WTC11 (cell line): ENCODE measurements around the gene AGBL4. TPM values are rescaled to one million over a fixed set of nuclear protein-coding genes. Genes with fewer than 3 reads are reported as not detected.

Experiments
- ATAC-seq: fragments of 200-7000 bp; cut with Tn5 transposase; 2 replicates; pipeline ENCODE4 v1.10.0; 2021; ENCODE audit warnings: mild to moderate bottlenecking, moderate library complexity
- CTCF ChIA-PET: fragments of 300-600 bp; sonication (Branson Sonifier 250); formaldehyde crosslinking; loops from one replicate; lab custom pipeline; 2021; ENCODE audit warnings: antibody characterized with exemption; lab: Charles Lee
- POLR2A ChIA-PET: fragments of 350-600 bp; sonication (Branson Sonifier 250); formaldehyde crosslinking; loops from one replicate; lab custom pipeline; 2021; ENCODE audit warnings: antibody characterized with exemption; lab: Charles Lee
- DNase-seq: peaks from one replicate; pipeline ENCODE4 v3.0.0; 2021; ENCODE audit warnings: low spot score
- H3K27ac Mint-ChIP-seq: 2 replicates; pipeline ENCODE4 v1.8.0; 2021; ENCODE audit warnings: mixed read lengths
- H3K27me3 Mint-ChIP-seq: 2 replicates; pipeline ENCODE4 v1.8.0; 2021; ENCODE audit warnings: low read depth, mild to moderate bottlenecking, moderate library complexity, mixed read lengths
- H3K36me3 Mint-ChIP-seq: 2 replicates; pipeline ENCODE4 v1.8.0; 2021; ENCODE audit warnings: mixed read lengths
- H3K4me1 Mint-ChIP-seq: 2 replicates; pipeline ENCODE4 v1.8.0; 2022; ENCODE audit warnings: mixed read lengths
- H3K4me3 Mint-ChIP-seq: 2 replicates; pipeline ENCODE4 v1.8.0; 2021; ENCODE audit warnings: mild to moderate bottlenecking, moderate library complexity, mixed read lengths
- H3K9me3 Mint-ChIP-seq: 2 replicates; pipeline ENCODE4 v1.8.0; 2021; ENCODE audit warnings: mixed read lengths
- ELF4 ChIP-seq: sonication (generic); formaldehyde crosslinking; IDR thresholded peaks from 2 replicates; pipeline ENCODE4 v1.8.1; 2022; ENCODE audit warnings: low read depth, mild to moderate bottlenecking, moderate library complexity, missing genetic modification reagents
- ETV6 ChIP-seq: sonication (generic); formaldehyde crosslinking; IDR thresholded peaks from 2 replicates; pipeline ENCODE4 v1.8.1; 2022; ENCODE audit warnings: mild to moderate bottlenecking, missing genetic modification reagents
- FOXJ3 ChIP-seq: sonication (generic); formaldehyde crosslinking; IDR thresholded peaks from 2 replicates; pipeline ENCODE4 v1.9.0; 2021; ENCODE audit warnings: missing genetic modification reagents, mild to moderate bottlenecking, borderline replicate concordance
- FOXK1 ChIP-seq: sonication (generic); formaldehyde crosslinking; IDR thresholded peaks from 2 replicates; pipeline ENCODE4 v1.8.0; 2022; ENCODE audit warnings: mild to moderate bottlenecking, moderate library complexity, missing genetic modification reagents
- GTF2I ChIP-seq: fragments of 250-450 bp; sonication (Bioruptor Pico); conservative IDR thresholded peaks from 2 replicates; pipeline ENCODE4 v1.4.0; 2021; ENCODE audit warnings: mild to moderate bottlenecking
- IRF1 ChIP-seq: sonication (generic); formaldehyde crosslinking; IDR thresholded peaks from 2 replicates; pipeline ENCODE4 v1.8.0; 2023; ENCODE audit warnings: missing genetic modification reagents
- NFATC4 ChIP-seq: fragments of 250-450 bp; sonication (Bioruptor Pico); IDR thresholded peaks from 2 replicates; pipeline ENCODE4 v1.9.0; 2021; ENCODE audit warnings: mild to moderate bottlenecking
- NFE2L1 ChIP-seq: sonication (generic); formaldehyde crosslinking; IDR thresholded peaks from 2 replicates; pipeline ENCODE4 v1.8.1; 2023; ENCODE audit warnings: missing genetic modification reagents
- NR1H2 ChIP-seq: sonication (generic); formaldehyde crosslinking; IDR thresholded peaks from 2 replicates; pipeline ENCODE4 v1.9.0; 2021; ENCODE audit warnings: mild to moderate bottlenecking, moderate library complexity, missing genetic modification reagents
- NR2C2 ChIP-seq: sonication (generic); formaldehyde crosslinking; IDR thresholded peaks from 2 replicates; pipeline ENCODE4 v1.8.0; 2022; ENCODE audit warnings: mild to moderate bottlenecking, missing genetic modification reagents
- OVOL2 ChIP-seq: fragments of 250-450 bp; sonication (Bioruptor Pico); IDR thresholded peaks from 2 replicates; pipeline ENCODE4 v1.9.0; 2021; ENCODE audit warnings: mild to moderate bottlenecking, borderline replicate concordance
- PRRX2 ChIP-seq: fragments of 250-450 bp; sonication (Bioruptor Pico); IDR thresholded peaks from 2 replicates; pipeline ENCODE4 v1.8.0; 2021; ENCODE audit warnings: mild to moderate bottlenecking
- USF2 ChIP-seq: sonication (generic); formaldehyde crosslinking; IDR thresholded peaks from 2 replicates; pipeline ENCODE4 v1.8.1; 2023; ENCODE audit warnings: mild to moderate bottlenecking, missing genetic modification reagents, moderate library complexity
- ZNF219 ChIP-seq: sonication (generic); formaldehyde crosslinking; IDR thresholded peaks from 2 replicates; pipeline ENCODE4 v1.8.0; 2023; ENCODE audit warnings: missing genetic modification reagents, mild to moderate bottlenecking, borderline replicate concordance
- total RNA-seq: library from RNA; stranded (reverse); gene quantifications from 3 replicates; pipeline ENCODE4 v1.2.3, GENCODE V29; 2021
- TF ChIP-seq, protein P1 (sequence below): sonication (generic); formaldehyde crosslinking; IDR thresholded peaks from 2 replicates; pipeline ENCODE4 v1.8.0; 2022; ENCODE audit warnings: missing genetic modification reagents
- TF ChIP-seq, protein P2 (sequence below): sonication (generic); formaldehyde crosslinking; IDR thresholded peaks from 2 replicates; pipeline ENCODE4 v1.8.1; 2022; ENCODE audit warnings: low read depth, mild to moderate bottlenecking, moderate library complexity, missing genetic modification reagents, borderline replicate concordance
- TF ChIP-seq, protein P3 (sequence below): sonication (generic); formaldehyde crosslinking; IDR thresholded peaks from 2 replicates; pipeline ENCODE4 v1.8.0; 2022; ENCODE audit warnings: mild to moderate bottlenecking, missing genetic modification reagents
- TF ChIP-seq, protein P4 (sequence below): sonication (generic); formaldehyde crosslinking; IDR thresholded peaks from 2 replicates; pipeline ENCODE4 v1.8.0; 2022; ENCODE audit warnings: mild to moderate bottlenecking, missing genetic modification reagents
- TF ChIP-seq, protein P5 (sequence below): fragments of 250-450 bp; sonication (Bioruptor Pico); IDR thresholded peaks from 2 replicates; pipeline ENCODE4 v1.9.0; 2021; ENCODE audit warnings: mild to moderate bottlenecking
- TF ChIP-seq, protein P6 (sequence below): fragments of 250-450 bp; sonication (Bioruptor Pico); IDR thresholded peaks from 2 replicates; pipeline ENCODE4 v1.9.0; 2021; ENCODE audit warnings: moderate library complexity, mild to moderate bottlenecking, inconsistent platforms, borderline replicate concordance
- TF ChIP-seq, protein P7 (sequence below): fragments of 250-450 bp; sonication (Bioruptor Pico); IDR thresholded peaks from 2 replicates; pipeline ENCODE4 v1.9.0; 2021; ENCODE audit warnings: mild to moderate bottlenecking

The AGBL4 gene
- total RNA-seq, 1 experiment from 2014 or later: 0.87 TPM

GRCh38 chr1:48758976-48759375 lies 1264.8 kb downstream of the AGBL4 start (continued):
- TF ChIP-seq, protein P1, sequence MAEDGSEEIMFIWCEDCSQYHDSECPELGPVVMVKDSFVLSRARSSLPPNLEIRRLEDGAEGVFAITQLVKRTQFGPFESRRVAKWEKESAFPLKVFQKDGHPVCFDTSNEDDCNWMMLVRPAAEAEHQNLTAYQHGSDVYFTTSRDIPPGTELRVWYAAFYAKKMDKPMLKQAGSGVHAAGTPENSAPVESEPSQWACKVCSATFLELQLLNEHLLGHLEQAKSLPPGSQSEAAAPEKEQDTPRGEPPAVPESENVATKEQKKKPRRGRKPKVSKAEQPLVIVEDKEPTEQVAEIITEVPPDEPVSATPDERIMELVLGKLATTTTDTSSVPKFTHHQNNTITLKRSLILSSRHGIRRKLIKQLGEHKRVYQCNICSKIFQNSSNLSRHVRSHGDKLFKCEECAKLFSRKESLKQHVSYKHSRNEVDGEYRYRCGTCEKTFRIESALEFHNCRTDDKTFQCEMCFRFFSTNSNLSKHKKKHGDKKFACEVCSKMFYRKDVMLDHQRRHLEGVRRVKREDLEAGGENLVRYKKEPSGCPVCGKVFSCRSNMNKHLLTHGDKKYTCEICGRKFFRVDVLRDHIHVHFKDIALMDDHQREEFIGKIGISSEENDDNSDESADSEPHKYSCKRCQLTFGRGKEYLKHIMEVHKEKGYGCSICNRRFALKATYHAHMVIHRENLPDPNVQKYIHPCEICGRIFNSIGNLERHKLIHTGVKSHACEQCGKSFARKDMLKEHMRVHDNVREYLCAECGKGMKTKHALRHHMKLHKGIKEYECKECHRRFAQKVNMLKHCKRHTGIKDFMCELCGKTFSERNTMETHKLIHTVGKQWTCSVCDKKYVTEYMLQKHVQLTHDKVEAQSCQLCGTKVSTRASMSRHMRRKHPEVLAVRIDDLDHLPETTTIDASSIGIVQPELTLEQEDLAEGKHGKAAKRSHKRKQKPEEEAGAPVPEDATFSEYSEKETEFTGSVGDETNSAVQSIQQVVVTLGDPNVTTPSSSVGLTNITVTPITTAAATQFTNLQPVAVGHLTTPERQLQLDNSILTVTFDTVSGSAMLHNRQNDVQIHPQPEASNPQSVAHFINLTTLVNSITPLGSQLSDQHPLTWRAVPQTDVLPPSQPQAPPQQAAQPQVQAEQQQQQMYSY (CRISPR knock-in tag): no peak
- TF ChIP-seq, protein P2, sequence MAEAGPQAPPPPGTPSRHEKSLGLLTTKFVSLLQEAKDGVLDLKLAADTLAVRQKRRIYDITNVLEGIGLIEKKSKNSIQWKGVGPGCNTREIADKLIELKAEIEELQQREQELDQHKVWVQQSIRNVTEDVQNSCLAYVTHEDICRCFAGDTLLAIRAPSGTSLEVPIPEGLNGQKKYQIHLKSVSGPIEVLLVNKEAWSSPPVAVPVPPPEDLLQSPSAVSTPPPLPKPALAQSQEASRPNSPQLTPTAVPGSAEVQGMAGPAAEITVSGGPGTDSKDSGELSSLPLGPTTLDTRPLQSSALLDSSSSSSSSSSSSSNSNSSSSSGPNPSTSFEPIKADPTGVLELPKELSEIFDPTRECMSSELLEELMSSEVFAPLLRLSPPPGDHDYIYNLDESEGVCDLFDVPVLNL (CRISPR knock-in tag): no peak
- TF ChIP-seq NFE2L1 (CRISPR knock-in tag): no peak
- no peak for TF ChIP-seq NR2C2 (CRISPR knock-in tag)
- TF ChIP-seq USF2 (CRISPR knock-in tag): no peak
- TF ChIP-seq FOXJ3 (CRISPR knock-in tag): no peak
- TF ChIP-seq, protein P3, sequence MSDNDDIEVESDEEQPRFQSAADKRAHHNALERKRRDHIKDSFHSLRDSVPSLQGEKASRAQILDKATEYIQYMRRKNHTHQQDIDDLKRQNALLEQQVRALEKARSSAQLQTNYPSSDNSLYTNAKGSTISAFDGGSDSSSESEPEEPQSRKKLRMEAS (CRISPR knock-in tag): no peak
- TF ChIP-seq, protein P4, sequence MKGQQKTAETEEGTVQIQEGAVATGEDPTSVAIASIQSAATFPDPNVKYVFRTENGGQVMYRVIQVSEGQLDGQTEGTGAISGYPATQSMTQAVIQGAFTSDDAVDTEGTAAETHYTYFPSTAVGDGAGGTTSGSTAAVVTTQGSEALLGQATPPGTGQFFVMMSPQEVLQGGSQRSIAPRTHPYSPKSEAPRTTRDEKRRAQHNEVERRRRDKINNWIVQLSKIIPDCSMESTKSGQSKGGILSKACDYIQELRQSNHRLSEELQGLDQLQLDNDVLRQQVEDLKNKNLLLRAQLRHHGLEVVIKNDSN (CRISPR knock-in tag): no peak

DNA sequence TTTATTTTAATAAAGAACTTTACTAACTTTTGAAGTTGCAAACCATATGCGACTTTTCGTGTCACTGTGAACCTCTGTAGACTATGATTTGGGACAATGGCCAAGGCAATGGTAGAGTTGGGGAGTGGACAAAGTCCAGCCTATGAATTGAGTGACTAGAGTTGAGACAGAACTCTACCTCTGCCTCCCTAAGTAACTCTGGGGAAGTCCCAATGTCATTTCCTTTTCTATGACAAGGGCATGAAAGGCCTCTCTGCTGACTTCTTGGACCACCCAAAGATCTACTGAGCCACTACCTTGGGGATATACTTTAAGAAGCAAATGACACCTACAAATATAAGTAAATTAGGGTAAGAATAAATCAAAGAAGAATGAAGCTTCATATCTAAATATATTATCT lies 1266.4 kb downstream of the AGBL4 start:
- Mint-ChIP-seq H3K4me1 (peaks cover 15% of the 10 kb centered on the region), H3K36me3 (peaks cover 44% of the 10 kb centered on the region), H3K27ac (no peak overlapping the region), H3K9me3 (no peaks in the 10 kb centered on the region), H3K27me3 (no peaks in the 10 kb centered on the region), H3K4me3 (no peak overlapping the region)
- DNase-seq: no peak
- CTCF ChIA-PET: interaction anchor here (1.0 kb wide), 1 partner anchor 184 kb away, joined by 3 read pairs; no protein-coding TSS in a partner anchor
- POLR2A ChIA-PET: no interaction called here
- no peak for ATAC-seq
- TF ChIP-seq PRRX2: no peak
- TF ChIP-seq ZNF219 (CRISPR knock-in tag): no peak
- no peak for TF ChIP-seq ETV6 (CRISPR knock-in tag)
- TF ChIP-seq, protein P5, sequence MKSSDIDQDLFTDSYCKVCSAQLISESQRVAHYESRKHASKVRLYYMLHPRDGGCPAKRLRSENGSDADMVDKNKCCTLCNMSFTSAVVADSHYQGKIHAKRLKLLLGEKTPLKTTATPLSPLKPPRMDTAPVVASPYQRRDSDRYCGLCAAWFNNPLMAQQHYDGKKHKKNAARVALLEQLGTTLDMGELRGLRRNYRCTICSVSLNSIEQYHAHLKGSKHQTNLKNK (CRISPR knock-in tag): no peak
- TF ChIP-seq OVOL2: no peak
- no peak for TF ChIP-seq FOXK1 (CRISPR knock-in tag)
- TF ChIP-seq, protein P6, sequence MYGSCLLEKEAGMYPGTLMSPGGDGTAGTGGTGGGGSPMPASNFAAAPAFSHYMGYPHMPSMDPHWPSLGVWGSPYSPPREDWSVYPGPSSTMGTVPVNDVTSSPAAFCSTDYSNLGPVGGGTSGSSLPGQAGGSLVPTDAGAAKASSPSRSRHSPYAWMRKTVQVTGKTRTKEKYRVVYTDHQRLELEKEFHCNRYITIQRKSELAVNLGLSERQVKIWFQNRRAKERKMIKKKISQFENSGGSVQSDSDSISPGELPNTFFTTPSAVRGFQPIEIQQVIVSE (CRISPR knock-in tag): no peak
- TF ChIP-seq NR1H2 (CRISPR knock-in tag): no peak
- TF ChIP-seq IRF1 (CRISPR knock-in tag): no peak
- no peak for TF ChIP-seq NFATC4 (CRISPR knock-in tag)
- TF ChIP-seq, protein P7, sequence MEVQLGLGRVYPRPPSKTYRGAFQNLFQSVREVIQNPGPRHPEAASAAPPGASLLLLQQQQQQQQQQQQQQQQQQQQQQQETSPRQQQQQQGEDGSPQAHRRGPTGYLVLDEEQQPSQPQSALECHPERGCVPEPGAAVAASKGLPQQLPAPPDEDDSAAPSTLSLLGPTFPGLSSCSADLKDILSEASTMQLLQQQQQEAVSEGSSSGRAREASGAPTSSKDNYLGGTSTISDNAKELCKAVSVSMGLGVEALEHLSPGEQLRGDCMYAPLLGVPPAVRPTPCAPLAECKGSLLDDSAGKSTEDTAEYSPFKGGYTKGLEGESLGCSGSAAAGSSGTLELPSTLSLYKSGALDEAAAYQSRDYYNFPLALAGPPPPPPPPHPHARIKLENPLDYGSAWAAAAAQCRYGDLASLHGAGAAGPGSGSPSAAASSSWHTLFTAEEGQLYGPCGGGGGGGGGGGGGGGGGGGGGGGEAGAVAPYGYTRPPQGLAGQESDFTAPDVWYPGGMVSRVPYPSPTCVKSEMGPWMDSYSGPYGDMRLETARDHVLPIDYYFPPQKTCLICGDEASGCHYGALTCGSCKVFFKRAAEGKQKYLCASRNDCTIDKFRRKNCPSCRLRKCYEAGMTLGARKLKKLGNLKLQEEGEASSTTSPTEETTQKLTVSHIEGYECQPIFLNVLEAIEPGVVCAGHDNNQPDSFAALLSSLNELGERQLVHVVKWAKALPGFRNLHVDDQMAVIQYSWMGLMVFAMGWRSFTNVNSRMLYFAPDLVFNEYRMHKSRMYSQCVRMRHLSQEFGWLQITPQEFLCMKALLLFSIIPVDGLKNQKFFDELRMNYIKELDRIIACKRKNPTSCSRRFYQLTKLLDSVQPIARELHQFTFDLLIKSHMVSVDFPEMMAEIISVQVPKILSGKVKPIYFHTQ (CRISPR knock-in tag): no peak
- no peak for TF ChIP-seq GTF2I (CRISPR knock-in tag)
- TF ChIP-seq ELF4 (CRISPR knock-in tag): no peak
- TF ChIP-seq, all 79 proteins: peak for 0
